ENCODE data around the gene SERTAD3.

SERTAD3 gene

DNA sequence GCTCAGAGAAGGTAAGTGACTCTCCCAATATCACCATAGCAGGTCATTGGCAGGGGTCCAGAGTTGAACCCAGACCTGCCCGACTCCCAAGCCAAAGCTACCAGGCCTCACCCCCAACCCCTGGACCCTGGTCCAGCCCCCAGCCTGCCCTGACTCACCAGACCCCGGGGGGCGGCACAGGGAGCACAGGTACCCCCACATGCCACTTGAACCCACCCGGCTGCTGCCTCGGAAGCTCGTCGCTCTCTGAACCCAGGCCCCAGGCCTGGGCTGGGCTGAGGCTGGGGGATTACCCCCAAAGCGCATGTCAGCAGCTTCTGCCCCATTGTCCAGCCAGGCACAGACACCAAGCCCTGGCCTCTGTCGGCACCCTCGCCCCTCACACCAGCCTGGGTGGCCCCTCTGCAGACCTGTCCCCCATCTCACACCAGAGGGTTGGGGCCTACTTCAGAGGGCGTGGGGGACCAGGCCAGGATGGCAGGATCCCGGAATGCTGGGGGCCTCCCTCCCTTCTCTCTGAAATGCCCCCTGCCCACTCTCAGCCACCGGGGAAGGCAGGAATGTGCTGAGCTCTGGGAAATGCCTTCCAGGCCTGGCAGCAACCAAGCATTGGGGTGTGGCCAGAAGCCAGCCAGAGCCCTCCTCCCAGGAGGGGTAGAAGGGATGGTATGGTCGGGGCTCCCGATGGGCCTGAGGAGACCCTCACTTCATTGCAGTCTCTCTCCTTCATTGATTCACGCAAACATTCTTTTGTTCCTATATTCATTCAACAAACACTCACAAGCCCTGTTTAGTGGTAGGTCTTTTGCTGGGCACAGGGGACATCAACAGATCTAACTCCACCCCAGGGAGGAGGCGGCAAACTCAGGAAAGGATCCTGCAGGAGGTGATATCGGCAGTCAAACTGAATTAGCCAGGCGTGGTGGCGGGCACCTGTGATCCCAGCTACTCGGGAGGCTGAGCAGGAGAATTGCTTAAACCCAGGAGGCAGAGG lies 29.3 kb downstream of the SERTAD3 start:
- peak overlapping the region in 1 of 2 experiments; percentile 28 for H3K14ac ChIP-seq (ENCODE audit: low read length in 2 of 2)
- H2BK15ac ChIP-seq (ENCODE audit: low read depth, poor library complexity, severe bottlenecking): peak overlapping the region; percentile 90
- no peak overlapping the region for H2AFZ ChIP-seq (ENCODE audit: low read depth, low read length)
- H2AK5ac ChIP-seq (ENCODE audit: low read length, severe bottlenecking): peak overlapping the region; percentile 57
- no peak overlapping the region for H3K27ac ChIP-seq (ENCODE audit: low read length, poor library complexity, severe bottlenecking)
- WGBS: 95% methylated on average over 18 of the region's 21 CpGs
- H3K4ac ChIP-seq (ENCODE audit: low read depth in 1 of 2, low read length in 2 of 2): peak overlapping the region; percentile 32 to 71
- no peak overlapping the region for H3K23ac ChIP-seq (ENCODE audit: low read length in 2 of 2)
- peak overlapping the region; percentile 26 for H3K9ac ChIP-seq (ENCODE audit: low read length)
- H3K4me3 ChIP-seq (ENCODE audit: insufficient read depth in 1 of 2, low read depth in 1 of 2, low read length in 2 of 2): no peak overlapping the region
- H3K4me1 ChIP-seq (ENCODE audit: control insufficient read depth, insufficient read depth, low read depth, low read length): peaks cover 27% of the 10 kb centered on the region
- H3K36me3 ChIP-seq (ENCODE audit: control insufficient read depth in 1 of 2, insufficient read depth in 2 of 2, low read depth in 1 of 2, low read length in 2 of 2): no peaks in the 10 kb centered on the region
- H3K4me2 ChIP-seq (ENCODE audit: low read length, poor library complexity, severe bottlenecking): peak overlapping the region; percentile 7
- H3K18ac ChIP-seq (ENCODE audit: low read depth in 1 of 2, low read length in 2 of 2): peak overlapping the region; percentile 55 to 68
- H3K9me3 ChIP-seq (ENCODE audit: control insufficient read depth, low read length): no peaks in the 10 kb centered on the region
- peak overlapping the region; percentile 13 for H2BK120ac ChIP-seq (ENCODE audit: low read depth, low read length)
- H3K27me3 ChIP-seq (ENCODE audit: control insufficient read depth in 1 of 2, insufficient read depth in 1 of 2, low read length in 2 of 2): peaks cover 3 to 18% of the 10 kb centered on the region in 2 experiments
- DNase-seq: no peak
- no peaks in the 10 kb centered on the region for H3K79me1 ChIP-seq (replicated peaks; ENCODE audit: low read length, poor library complexity, severe bottlenecking)
- peak overlapping the region; percentile 71 for H4K8ac ChIP-seq (ENCODE audit: low read length)
- peak overlapping the region; percentile 43 to 85 for H2BK12ac ChIP-seq (ENCODE audit: low read length in 2 of 2)
- no peak overlapping the region for H2BK5ac ChIP-seq (ENCODE audit: low read depth, low read length, poor library complexity, severe bottlenecking)
- peak overlapping the region; percentile 84 for H4K91ac ChIP-seq (ENCODE audit: low read length)

DNA sequence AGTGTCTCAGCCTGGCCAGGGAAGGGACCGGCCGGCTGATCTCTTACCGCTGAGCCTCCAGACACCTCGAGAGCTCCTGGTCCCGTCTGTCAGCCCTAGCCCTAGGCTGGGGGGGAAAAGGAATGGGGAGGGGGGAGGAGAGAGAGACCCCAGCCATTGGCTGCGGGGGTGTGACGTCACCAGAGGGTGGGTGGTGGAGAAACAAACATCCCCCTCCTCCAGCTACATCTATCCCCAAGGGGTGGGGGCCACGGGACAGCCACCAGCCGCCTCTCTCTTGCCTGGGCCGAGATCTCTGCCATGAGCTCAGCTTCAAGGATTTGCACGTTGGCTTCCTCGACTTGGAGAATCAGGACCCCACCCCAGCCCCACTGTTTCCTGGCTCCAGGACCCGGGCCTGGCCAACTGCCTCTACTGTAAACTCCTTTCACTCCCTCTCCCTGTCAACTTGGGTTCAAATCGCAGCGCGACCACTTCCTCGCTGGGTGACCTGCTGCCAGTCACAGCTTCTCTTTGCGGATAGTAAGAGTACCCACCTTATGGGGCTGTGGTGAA lies 30.8 kb downstream of the SERTAD3 start, which contains the start of gene PRX:
Gene PRX (minus strand): TSS at position 88 of the 555 bp plus-strand sequence. CDS start 5,446 bp downstream, outside the sequence.
- Histone ChIP-seq H3K14ac (ENCODE audit: low read length in 2 of 2) (no peak within 1 kb of the TSS), H4K8ac (ENCODE audit: low read length) (peak within 1 kb of the TSS; percentile 74), H2BK12ac (ENCODE audit: low read length in 2 of 2) (peak within 1 kb of the TSS; percentile 37 to 86), H3K9me3 (ENCODE audit: control insufficient read depth, low read length) (no peaks in the 10 kb centered on the region), H3K23ac (ENCODE audit: low read length in 2 of 2) (no peak within 1 kb of the TSS), H2BK120ac (ENCODE audit: low read depth, low read length) (peak within 1 kb of the TSS; percentile 83), H3K9ac (ENCODE audit: low read length) (no peak within 1 kb of the TSS), H2BK5ac (ENCODE audit: low read depth, low read length, poor library complexity, severe bottlenecking) (no peak within 1 kb of the TSS), H2BK15ac (ENCODE audit: low read depth, poor library complexity, severe bottlenecking) (peak within 1 kb of the TSS; percentile 89), H2AK5ac (ENCODE audit: low read length, severe bottlenecking) (peak within 1 kb of the TSS; percentile 16), H3K79me1 (replicated peaks; ENCODE audit: low read length, poor library complexity, severe bottlenecking) (no peaks in the 10 kb centered on the region), H2AFZ (ENCODE audit: low read depth, low read length) (no peak within 1 kb of the TSS), H3K4ac (ENCODE audit: low read depth in 1 of 2, low read length in 2 of 2) (no peak within 1 kb of the TSS), H3K4me1 (ENCODE audit: control insufficient read depth, insufficient read depth, low read depth, low read length) (peaks cover 29% of the 10 kb centered on the region), H3K36me3 (ENCODE audit: control insufficient read depth in 1 of 2, insufficient read depth in 2 of 2, low read depth in 1 of 2, low read length in 2 of 2) (no peaks in the 10 kb centered on the region), H3K27me3 (ENCODE audit: control insufficient read depth in 1 of 2, insufficient read depth in 1 of 2, low read length in 2 of 2) (peaks cover 3 to 18% of the 10 kb centered on the region in 2 experiments), H4K91ac (ENCODE audit: low read length) (peak within 1 kb of the TSS; percentile 64), H3K4me2 (ENCODE audit: low read length, poor library complexity, severe bottlenecking) (no peak within 1 kb of the TSS), H3K18ac (ENCODE audit: low read depth in 1 of 2, low read length in 2 of 2) (peak within 1 kb of the TSS; percentile 27 to 74), H3K4me3 (ENCODE audit: insufficient read depth in 1 of 2, low read depth in 1 of 2, low read length in 2 of 2) (no peak within 1 kb of the TSS), H3K27ac (ENCODE audit: low read length, poor library complexity, severe bottlenecking) (no peak within 1 kb of the TSS)
- no peak for DNase-seq
- WGBS: 39% methylated on average over 16 of the region's 18 CpGs

DNA sequence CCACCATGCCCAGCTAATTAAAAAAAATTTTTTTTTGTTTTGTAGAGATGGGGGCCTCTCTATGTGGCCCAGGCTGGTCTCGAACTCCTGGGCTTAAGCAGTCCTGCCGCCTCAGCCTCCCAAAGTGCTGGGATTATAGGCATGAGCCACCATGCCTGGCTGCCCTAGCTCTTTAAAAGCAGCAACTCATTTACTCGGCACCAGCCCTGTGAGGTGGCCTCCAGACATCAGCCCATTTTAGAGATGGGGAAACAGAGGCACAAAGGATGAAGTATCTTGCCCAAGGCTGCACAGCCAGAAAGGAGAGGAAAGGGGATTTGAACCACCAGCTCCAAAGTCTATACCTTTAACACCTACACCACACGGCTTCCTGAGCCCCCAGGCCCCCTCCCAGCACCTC lies 31.3 kb downstream of the SERTAD3 start:
- Histone ChIP-seq H3K23ac (ENCODE audit: low read length in 2 of 2) (no peak overlapping the region), H4K8ac (ENCODE audit: low read length) (peak overlapping the region; percentile 74), H3K4me2 (ENCODE audit: low read length, poor library complexity, severe bottlenecking) (no peak overlapping the region), H2BK5ac (ENCODE audit: low read depth, low read length, poor library complexity, severe bottlenecking) (no peak overlapping the region), H3K4me1 (ENCODE audit: control insufficient read depth, insufficient read depth, low read depth, low read length) (peaks cover 29% of the 10 kb centered on the region), H3K36me3 (ENCODE audit: control insufficient read depth in 1 of 2, insufficient read depth in 2 of 2, low read depth in 1 of 2, low read length in 2 of 2) (no peaks in the 10 kb centered on the region), H3K14ac (ENCODE audit: low read length in 2 of 2) (no peak overlapping the region), H2AFZ (ENCODE audit: low read depth, low read length) (no peak overlapping the region), H2AK5ac (ENCODE audit: low read length, severe bottlenecking) (no peak overlapping the region), H3K27ac (ENCODE audit: low read length, poor library complexity, severe bottlenecking) (no peak overlapping the region), H3K4ac (ENCODE audit: low read depth in 1 of 2, low read length in 2 of 2) (no peak overlapping the region), H3K9me3 (ENCODE audit: control insufficient read depth, low read length) (no peaks in the 10 kb centered on the region), H3K18ac (ENCODE audit: low read depth in 1 of 2, low read length in 2 of 2) (peak overlapping the region in 1 of 2 experiments; percentile 74), H3K79me1 (replicated peaks; ENCODE audit: low read length, poor library complexity, severe bottlenecking) (no peaks in the 10 kb centered on the region), H3K27me3 (ENCODE audit: control insufficient read depth in 1 of 2, insufficient read depth in 1 of 2, low read length in 2 of 2) (peaks cover 3 to 18% of the 10 kb centered on the region in 2 experiments), H4K91ac (ENCODE audit: low read length) (peak overlapping the region; percentile 64), H2BK15ac (ENCODE audit: low read depth, poor library complexity, severe bottlenecking) (peak overlapping the region; percentile 33), H2BK12ac (ENCODE audit: low read length in 2 of 2) (no peak overlapping the region), H3K9ac (ENCODE audit: low read length) (no peak overlapping the region), H3K4me3 (ENCODE audit: insufficient read depth in 1 of 2, low read depth in 1 of 2, low read length in 2 of 2) (no peak overlapping the region), H2BK120ac (ENCODE audit: low read depth, low read length) (no peak overlapping the region)
- no peak for DNase-seq
- WGBS: 88% methylated on average over 2 of the region's 4 CpGs

DNA sequence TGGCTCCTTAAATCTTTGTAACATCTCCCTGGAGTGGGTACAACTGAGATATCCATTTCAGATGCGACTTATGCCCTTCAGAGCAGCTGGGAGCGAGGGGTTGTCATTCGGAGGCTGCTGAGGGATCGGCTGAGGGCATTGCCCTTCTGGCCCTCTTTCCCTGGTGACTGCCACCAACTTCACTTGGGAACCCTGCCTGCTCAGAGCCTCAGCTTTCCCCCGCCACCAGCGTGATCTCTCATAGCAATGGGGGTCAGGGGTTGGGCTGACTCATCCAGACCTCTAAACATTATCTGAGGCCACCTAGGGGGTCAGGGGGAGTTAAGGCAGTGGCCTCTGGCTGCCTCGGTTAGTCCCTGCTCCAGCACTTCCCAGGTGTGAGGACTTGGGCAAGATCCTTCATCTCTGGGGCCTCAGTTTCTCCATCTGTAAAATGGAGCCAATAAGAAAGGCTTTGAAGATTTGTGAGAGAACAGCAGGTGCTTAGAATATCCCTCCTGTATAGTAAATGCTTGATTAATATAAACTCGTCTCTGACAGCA lies 32.1 kb downstream of the SERTAD3 start:
- Histone ChIP-seq H3K79me1 (replicated peaks; ENCODE audit: low read length, poor library complexity, severe bottlenecking) (no peaks in the 10 kb centered on the region), H2AFZ (ENCODE audit: low read depth, low read length) (no peak overlapping the region), H2BK15ac (ENCODE audit: low read depth, poor library complexity, severe bottlenecking) (peak overlapping the region; percentile 89), H2BK120ac (ENCODE audit: low read depth, low read length) (no peak overlapping the region), H3K27ac (ENCODE audit: low read length, poor library complexity, severe bottlenecking) (no peak overlapping the region), H3K23ac (ENCODE audit: low read length in 2 of 2) (no peak overlapping the region), H4K8ac (ENCODE audit: low read length) (no peak overlapping the region), H3K14ac (ENCODE audit: low read length in 2 of 2) (no peak overlapping the region), H3K4me1 (ENCODE audit: control insufficient read depth, insufficient read depth, low read depth, low read length) (peaks cover 25% of the 10 kb centered on the region), H3K36me3 (ENCODE audit: control insufficient read depth in 1 of 2, insufficient read depth in 2 of 2, low read depth in 1 of 2, low read length in 2 of 2) (no peaks in the 10 kb centered on the region), H2BK5ac (ENCODE audit: low read depth, low read length, poor library complexity, severe bottlenecking) (no peak overlapping the region), H2AK5ac (ENCODE audit: low read length, severe bottlenecking) (no peak overlapping the region), H3K27me3 (ENCODE audit: control insufficient read depth in 1 of 2, insufficient read depth in 1 of 2, low read length in 2 of 2) (peaks cover 3 to 21% of the 10 kb centered on the region in 2 experiments), H3K4ac (ENCODE audit: low read depth in 1 of 2, low read length in 2 of 2) (no peak overlapping the region), H3K9me3 (ENCODE audit: control insufficient read depth, low read length) (no peaks in the 10 kb centered on the region), H3K4me3 (ENCODE audit: insufficient read depth in 1 of 2, low read depth in 1 of 2, low read length in 2 of 2) (no peak overlapping the region), H4K91ac (ENCODE audit: low read length) (no peak overlapping the region), H3K18ac (ENCODE audit: low read depth in 1 of 2, low read length in 2 of 2) (peak overlapping the region in 1 of 2 experiments; percentile 13), H2BK12ac (ENCODE audit: low read length in 2 of 2) (no peak overlapping the region), H3K4me2 (ENCODE audit: low read length, poor library complexity, severe bottlenecking) (no peak overlapping the region), H3K9ac (ENCODE audit: low read length) (no peak overlapping the region)
- DNase-seq: peak; percentile 45
- 60% methylated on average over 8 of the region's 8 CpGs for WGBS
